Heart right ventricle (tissue), 16 donors: ENCODE measurements around the gene AMELX. TPM values are rescaled to one million over a fixed set of nuclear protein-coding genes. Genes with fewer than 3 reads are reported as not detected.

Source experiments
- ATAC-seq, 8 donors: fragments of 200-7000 bp; cut with Tn5 transposase; one replicate each; pipeline ENCODE4 v1.9.1; 2020; ENCODE audit warnings: mild to moderate bottlenecking in 8 of 8, moderate library complexity in 8 of 8, moderate number of reproducible peaks in 1 of 8
- DNase-seq, 2 donors: peaks; one replicate each; pipeline ENCODE4 v3.0.0-alpha.2; 2020
- H3K27ac ChIP-seq, 10 donors: fragments of 200-600 bp; sonication (generic) in 2 of 10; one replicate each; pipeline versions ENCODE4 v1.5.0 to v1.8.0; 2020 to 2022; ENCODE audit warnings: mild to moderate bottlenecking in 3 of 10
- H3K27me3 ChIP-seq, 7 donors: fragments of 200-600 bp; one replicate each; pipeline ENCODE4 v1.8.0; 2021 to 2022; ENCODE audit warnings: mild to moderate bottlenecking in 2 of 7
- H3K36me3 ChIP-seq, 9 donors: fragments of 200-600 bp; sonication (generic) in 1 of 9; one replicate each; pipeline versions ENCODE4 v1.5.0 to v1.8.0; 2020 to 2022; ENCODE audit warnings: mild to moderate bottlenecking in 2 of 9
- H3K4me1 ChIP-seq, 9 donors: fragments of 200-600 bp; sonication (generic) in 1 of 9; one replicate each; pipeline versions ENCODE4 v1.5.0 to v1.8.0; 2020 to 2022; ENCODE audit warnings: mild to moderate bottlenecking in 4 of 9
- H3K4me3 ChIP-seq, 10 donors: fragments of 200-600 bp; sonication (generic) in 2 of 10; one replicate each; pipeline versions ENCODE4 v1.5.0 to v1.8.0; 2020 to 2022; ENCODE audit warnings: mild to moderate bottlenecking in 7 of 10, moderate library complexity in 2 of 10
- H3K9me3 ChIP-seq, 11 donors: fragments of 200-600 bp in 10 of 11; sonication (generic) in 2 of 11; one replicate each; pipeline versions ENCODE4 v1.5.0 to v1.8.0; 2013 to 2022; ENCODE audit warnings: mild to moderate bottlenecking in 2 of 11, control low read depth in 1 of 11, moderate library complexity in 1 of 11
- WGBS, 2 donors: extraction: QIAGEN DNeasy Blood & Tissue Kit; methylation state at CpG; one replicate each; pipeline ENCODE4 v1.1.7; 2013; ENCODE audit warnings: inconsistent platforms in 1 of 2; 5-methylcytosine and 5-hydroxymethylcytosine counted together
- intact Hi-C, 10 donors: fragments of 100-400 bp; cut with DNase I; formaldehyde crosslinking; loops; one replicate each; pipeline versions ENCODE4 v1.11.1 to v1.14.2; 2022
- polyA plus RNA-seq, 2 donors: library from polyadenylated mRNA; stranded (reverse); fragments of 200-250 nt; gene quantifications; one replicate each; pipeline ENCODE4 v1.2.3, GENCODE V29; 2013
- total RNA-seq, 10 donors: library from RNA; stranded (reverse); fragmentation: NEBNext Ultra II Directional in 3 of 10; extraction: Animal tissue kit (Norgen Biotek cat#: 25700) in 3 of 10; gene quantifications; one replicate each; pipeline versions ENCODE4 v1.2.1 to v1.2.4, GENCODE V29; 2021 to 2023
- TF ChIP-seq, protein P1 (sequence below), 9 donors: fragments of 200-600 bp; sonication (generic) in 2 of 9; IDR thresholded peaks; one replicate each; pipeline versions ENCODE4 v1.5.0 to v1.8.0; 2021 to 2022; ENCODE audit warnings: antibody characterized with exemption in 9 of 9, mild to moderate bottlenecking in 5 of 9, moderate library complexity in 1 of 9
- donor health status: Arrhythmogenic right ventricular cardiomyopathy.
- donor health status: ischemic (EF 13 %, LVEDD 7.1; RV severe dilation, severe dysfunction).
- donor health status: healthy with polysubstance abuse.
- donor health status: DM: no; HTN: yes; CAD: no.
- donor health status: DM: no; HTN: no; CAD: no.
- donor health status: ischemic (EF 25% LVEDD 6.9; RV normal size, moderate dysfunction).
- donor health status: ischemic (EF 25% LVEDD 5.7; RV mildly dilated, moderate dysfunction).
- donor health status: healthy.
- donor health status: DM: yes; HTN: yes; CAD: no.
- donor health status: Ischemic cardiomyopathy.
- donor health status: ischemic (EF 35%, LVEDD 5.7; RV mildly dilated, moderate dysfunction).
- donor health status: nonischemic (EF 11% LVEDD 7.7; RV severe dilation, severe dysfunction).
- donor health status: DM: yes; HTN: yes; CAD: no.
- donor health status: PGD.
- donor health status: ischemic (EF 29% LVEDD 5.4; RV normal size, mild dysfunction).
- donor health status: nonischemic (EF 23%, LVEDD 6.1; RV moderate dilation, normal function).

AMELX gene
- total and polyA plus RNA-seq, 12 donors, result not detected

- no peaks in the 10 kb centered on the region for H3K4me1 ChIP-seq
- WGBS, 2 donors, result 70 to 76% methylated on average over 7 of the region's 7 CpGs
- no peak for ATAC-seq
Observed at GRCh38 chrX:11311706-11312105, 18.5 kb downstream of the AMELX start.

GRCh38 chrX:11319806-11320520, 26.8 kb downstream of the AMELX start:
- H3K9me3 ChIP-seq, result peaks cover 0 to 14% (median 0%) of the 10 kb centered on the region in 11 donors
- TF ChIP-seq, protein P1, sequence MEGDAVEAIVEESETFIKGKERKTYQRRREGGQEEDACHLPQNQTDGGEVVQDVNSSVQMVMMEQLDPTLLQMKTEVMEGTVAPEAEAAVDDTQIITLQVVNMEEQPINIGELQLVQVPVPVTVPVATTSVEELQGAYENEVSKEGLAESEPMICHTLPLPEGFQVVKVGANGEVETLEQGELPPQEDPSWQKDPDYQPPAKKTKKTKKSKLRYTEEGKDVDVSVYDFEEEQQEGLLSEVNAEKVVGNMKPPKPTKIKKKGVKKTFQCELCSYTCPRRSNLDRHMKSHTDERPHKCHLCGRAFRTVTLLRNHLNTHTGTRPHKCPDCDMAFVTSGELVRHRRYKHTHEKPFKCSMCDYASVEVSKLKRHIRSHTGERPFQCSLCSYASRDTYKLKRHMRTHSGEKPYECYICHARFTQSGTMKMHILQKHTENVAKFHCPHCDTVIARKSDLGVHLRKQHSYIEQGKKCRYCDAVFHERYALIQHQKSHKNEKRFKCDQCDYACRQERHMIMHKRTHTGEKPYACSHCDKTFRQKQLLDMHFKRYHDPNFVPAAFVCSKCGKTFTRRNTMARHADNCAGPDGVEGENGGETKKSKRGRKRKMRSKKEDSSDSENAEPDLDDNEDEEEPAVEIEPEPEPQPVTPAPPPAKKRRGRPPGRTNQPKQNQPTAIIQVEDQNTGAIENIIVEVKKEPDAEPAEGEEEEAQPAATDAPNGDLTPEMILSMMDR (IDR thresholded peaks at IDR 0.05), result no peak
- no peak for ATAC-seq
- H3K27me3 ChIP-seq, result no peaks in the 10 kb centered on the region
- WGBS, 2 donors, result 69 to 70% methylated on average over 7 of the region's 7 CpGs
- intact Hi-C loops, result loop anchor here in 1 of 10 donors (5.0 kb wide), 1 partner anchor 62 kb away; no protein-coding TSS in a partner anchor
- no peak overlapping the region for H3K27ac ChIP-seq
- H3K4me3 ChIP-seq, result no peak overlapping the region
- DNase-seq, result no peak
- no peaks in the 10 kb centered on the region for H3K36me3 ChIP-seq
- no peaks in the 10 kb centered on the region for H3K4me1 ChIP-seq

More at GRCh38 chrX:11311706-11312105, 18.5 kb downstream of the AMELX start:
- H3K4me3 ChIP-seq, result no peak overlapping the region
- no peak for DNase-seq
- intact Hi-C loops, result no loop called here
- H3K36me3 ChIP-seq, result no peaks in the 10 kb centered on the region
- H3K27me3 ChIP-seq, result no peaks in the 10 kb centered on the region
- H3K9me3 ChIP-seq, result no peaks in the 10 kb centered on the region
- H3K27ac ChIP-seq, result no peak overlapping the region
- TF ChIP-seq, protein P1 (IDR thresholded peaks at IDR 0.05), result no peak

DNA sequence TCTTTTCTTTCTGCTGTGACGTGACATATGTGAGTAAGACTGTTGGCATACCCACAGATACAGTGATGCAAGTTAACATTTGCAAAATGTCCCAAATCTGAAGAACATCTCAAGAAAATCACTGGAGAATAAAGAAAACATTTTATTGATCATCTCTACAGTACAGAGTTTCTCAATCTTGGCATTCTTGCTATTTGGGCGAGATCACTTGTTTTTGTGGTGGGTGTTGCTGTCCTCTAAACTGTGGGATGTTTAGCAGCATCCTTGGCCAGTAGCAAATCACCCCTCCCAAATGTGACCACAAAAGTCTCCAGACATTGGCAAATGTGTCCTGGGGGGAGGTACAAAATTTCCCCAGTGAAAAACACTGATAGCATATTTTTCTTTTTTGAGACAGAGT, 28.8 kb downstream of the AMELX start:
- ATAC-seq, result peak in 1 of 8 donors; percentile 57
- H3K27me3 ChIP-seq, result no peaks in the 10 kb centered on the region
- H3K4me3 ChIP-seq, result no peak overlapping the region
- TF ChIP-seq, protein P1 (IDR thresholded peaks at IDR 0.05), result no peak
- H3K4me1 ChIP-seq, result no peaks in the 10 kb centered on the region
- intact Hi-C loops, result loop anchor here in 1 of 10 donors (5.0 kb wide), 1 partner anchor 60 kb away; no protein-coding TSS in a partner anchor
- H3K9me3 ChIP-seq, result peaks cover 0 to 14% (median 0%) of the 10 kb centered on the region in 11 donors
- H3K36me3 ChIP-seq, result no peaks in the 10 kb centered on the region
- no peak overlapping the region for H3K27ac ChIP-seq
- DNase-seq, result no peak
- 71 to 73% methylated on average over 2 of the region's 2 CpGs for WGBS, 2 donors

DNA sequence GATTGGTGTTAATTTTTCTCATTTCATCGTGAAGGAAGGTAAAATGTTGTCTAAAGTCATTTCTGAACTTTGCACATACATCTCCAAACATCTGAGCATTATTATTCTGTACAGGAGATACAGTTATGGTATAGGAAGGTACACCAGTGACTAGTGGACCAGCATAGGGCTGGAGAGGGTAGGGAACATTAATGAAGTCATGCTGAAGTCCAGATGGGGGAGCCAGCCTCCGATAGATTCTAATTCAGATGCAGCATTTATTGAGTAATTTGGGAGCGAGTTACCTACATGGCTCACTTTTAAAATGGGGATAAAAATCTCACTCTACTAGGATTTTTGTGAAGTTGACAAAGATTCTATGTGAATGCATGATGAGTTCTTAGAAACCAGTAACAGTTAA, 34.9 kb downstream of the AMELX start:
- ATAC-seq (no peak), DNase-seq (no peak)
- TF ChIP-seq, protein P1 (IDR thresholded peaks at IDR 0.05), result no peak
- H3K4me3 ChIP-seq, result no peak overlapping the region
- H3K9me3 ChIP-seq, result peaks cover 0 to 14% (median 0%) of the 10 kb centered on the region in 11 donors
- no peak overlapping the region for H3K27ac ChIP-seq
- intact Hi-C loops, result no loop called here
- H3K27me3 ChIP-seq, result no peaks in the 10 kb centered on the region
- no peaks in the 10 kb centered on the region for H3K4me1 ChIP-seq
- no peaks in the 10 kb centered on the region for H3K36me3 ChIP-seq
- WGBS, 2 donors, result 89 to 92% methylated on average over 3 of the region's 3 CpGs
